Thoracic aorta (tissue), 2 donors: ENCODE data around the gene ATF1. TPM values are rescaled to one million over a fixed set of nuclear protein-coding genes. Genes with fewer than 3 reads are reported as not detected.
"Not testable (repeated sequence)": the region's sequence is repeated elsewhere in the genome, so short reads cannot be mapped to it uniquely, and the experiment has no call there.

Experiments used
- ATAC-seq: fragments of 150-250 bp; one replicate; pipeline ENCODE4 v1.8.0; 2017; ENCODE audit warnings: low read depth; ENCODE audit not compliant: insufficient number of reproducible peaks, low FRiP score
- DNase-seq: peaks from one replicate; pipeline ENCODE4 v3.0.0-alpha.2; 2020; ENCODE audit warnings: low spot score
- H3K27ac ChIP-seq, 2 donors: fragments of 200-600 bp; sonication (generic); 1 replicate in 1 of 2; 2 replicates in 1 of 2; pipeline ENCODE4 v1.5.1; 2016; ENCODE audit warnings: mild to moderate bottlenecking in 2 of 2, moderate library complexity in 2 of 2
- H3K27me3 ChIP-seq: fragments of 200-600 bp; sonication (generic); replicated peaks from 2 replicates; pipeline ENCODE4 v1.6.0; 2016; ENCODE audit warnings: mild to moderate bottlenecking; ENCODE audit not compliant: insufficient read depth
- H3K36me3 ChIP-seq: fragments of 200-600 bp; sonication (generic); one replicate; pipeline ENCODE4 v1.5.1; 2016
- H3K4me1 ChIP-seq, 2 donors: fragments of 200-600 bp; sonication (generic); 1 replicate in 1 of 2; 2 replicates in 1 of 2; pipeline versions ENCODE4 v1.5.1 to v1.6.0; 2016; ENCODE audit warnings: low read depth in 2 of 2, mild to moderate bottlenecking in 1 of 2; ENCODE audit not compliant: control insufficient read depth in 1 of 2
- H3K4me3 ChIP-seq: fragments of 200-600 bp; sonication (generic); 2 replicates; pipeline ENCODE4 v1.5.1; 2016; ENCODE audit warnings: mild to moderate bottlenecking
- H3K9me3 ChIP-seq: fragments of 200-600 bp; sonication (generic); 2 replicates; pipeline ENCODE4 v1.5.1; 2016
- CTCF ChIP-seq: fragments of 200-600 bp; sonication (generic); IDR thresholded peaks from one replicate; pipeline ENCODE4 v1.5.1; 2019; ENCODE audit warnings: antibody characterized with exemption
- total RNA-seq, 2 donors: library from RNA; depleted of rRNA; stranded (reverse); fragments of >200 nt; gene quantifications; one replicate each; pipeline versions ENCODE4 v1.1.0 to v1.2.3, GENCODE V29; 2016

ATF1 gene
- total RNA-seq, 2 donors from 2014 or later = 14.7 to 21.0 TPM

- Histone ChIP-seq H3K27ac (no peak overlapping the region), H3K36me3 (no peaks in the 10 kb centered on the region), H3K27me3 (no peaks in the 10 kb centered on the region), H3K9me3 (no peaks in the 10 kb centered on the region), H3K4me3 (no peak overlapping the region), H3K4me1 (no peaks in the 10 kb centered on the region)
- ATAC-seq (no peak), DNase-seq (no peak)
- TF ChIP-seq CTCF = no peak
These were observed 98.4 kb downstream of the ATF1 start for GRCh38 chr12:50862316-50862715.

GRCh38 chr12:50865266-50865665 lies 101.4 kb downstream of the ATF1 start:
- ATAC-seq (no peak), DNase-seq (no peak)
- no peak for TF ChIP-seq CTCF
- Histone ChIP-seq H3K9me3 (no peaks in the 10 kb centered on the region), H3K4me1 (no peaks in the 10 kb centered on the region), H3K27ac (no peak overlapping the region), H3K36me3 (no peaks in the 10 kb centered on the region), H3K27me3 (no peaks in the 10 kb centered on the region), H3K4me3 (no peak overlapping the region)

- not testable (repeated sequence) for H3K9me3 ChIP-seq, H3K27me3 ChIP-seq, H3K4me1 ChIP-seq, DNase-seq, H3K36me3 ChIP-seq, ATAC-seq, H3K4me3 ChIP-seq, H3K27ac ChIP-seq
These were observed 105.0 kb downstream of the ATF1 start for GRCh38 chr12:50868881-50869280.

Other genes with a start within 250 kb of the ATF1 start
- gene TMPRSS12, start 78.8 kb downstream of the ATF1 start, total RNA-seq = not detected
- gene HIGD1C, start 188.4 kb downstream of the ATF1 start, total RNA-seq = not detected